A673 (cell line): ENCODE data around the gene CHIA.

Experiments
- CTCF ChIP-seq: fragments of 300-800, 200-600 bp; sonication (generic); conservative IDR thresholded peaks from 2 replicates; pipeline ENCODE4 v1.5.1; 2017; ENCODE audit warnings: low read depth, mild to moderate bottlenecking, antibody characterized with exemption, low read length, moderate library complexity, mixed read lengths
- EZH2 ChIP-seq: fragments of 200-600 bp; sonication (generic); IDR thresholded peaks from 2 replicates; pipeline ENCODE4 v1.6.1; 2017; ENCODE audit warnings: borderline replicate concordance, low read depth, mild to moderate bottlenecking, mixed read lengths, antibody characterized with exemption, low read length; ENCODE audit not compliant: poor library complexity, severe bottlenecking

GRCh38 chr1:111275780-111276433 lies 14.7 kb upstream of the CHIA start:
- TF ChIP-seq CTCF (no peak), EZH2 (no peak)
